Measurements from ENCODE around the gene SPATS2L. TPM values are rescaled to one million over a fixed set of nuclear protein-coding genes. Genes with fewer than 3 reads are reported as not detected.
A peak's percentile ranks its signal among the peaks of the same experiment; 100 is the strongest.

The SPATS2L gene
- total RNA-seq, 1 experiment from 2014 or later, result 174 TPM

GRCh38 chr2:200435379-200435778, 128.9 kb downstream of the SPATS2L start:
- H3K27me3 ChIP-seq (ENCODE audit: low read length), result no peaks in the 10 kb centered on the region
- no peaks in the 10 kb centered on the region for H3F3A ChIP-seq (ENCODE audit: low read length, unreplicated experiment)
- DNase-seq (peak; percentile 56), ATAC-seq (peak; percentile 72)
- no peak for TF ChIP-seq EZH2phosphoT487 (IDR thresholded peaks at IDR 0.05; ENCODE audit: borderline replicate concordance, low read length)
- TF ChIP-seq EZH2 (IDR thresholded peaks at IDR 0.05; ENCODE audit: low read length, unreplicated experiment), result no peak
- TF ChIP-seq CTCF (conservative IDR thresholded peaks at IDR 0.05; ENCODE audit: low read depth, low read length), result no peak
- BruUV-seq (replicated peaks), result no TSS peak
- H3K4me1 ChIP-seq (ENCODE audit: insufficient read depth, low read length), result peaks cover 10% of the 10 kb centered on the region
- no peak overlapping the region for H3K9ac ChIP-seq (ENCODE audit: low read length)
- POLR2A ChIA-PET (ENCODE audit: unreplicated experiment), result no interaction called here
- H4K20me1 ChIP-seq (ENCODE audit: low read length), result no peaks in the 10 kb centered on the region
- H3K27ac ChIP-seq (ENCODE audit: low read length), result no peak overlapping the region
- intact Hi-C loops (cut with micrococcal nuclease), result no loop called here
- H2AFZ ChIP-seq (ENCODE audit: low read length), result no peak overlapping the region
- peaks cover 41% of the 10 kb centered on the region for H3K36me3 ChIP-seq (ENCODE audit: low read depth, low read length)
- H3K4me2 ChIP-seq (ENCODE audit: low read length), result no peak overlapping the region
- H3K79me2 ChIP-seq (ENCODE audit: low read length), result no peaks in the 10 kb centered on the region
- H3K9me2 ChIP-seq (replicated peaks; ENCODE audit: low read length), result no peaks in the 10 kb centered on the region
- H3K9me3 ChIP-seq (ENCODE audit: low read length), result no peaks in the 10 kb centered on the region
- no peak overlapping the region for H3K4me3 ChIP-seq (ENCODE audit: low read length)
- CTCF ChIA-PET, result interaction anchor here (0.7 kb wide), 1 partner anchor 56 kb away, joined by 3 read pairs; no protein-coding TSS in a partner anchor

- Histone ChIP-seq H3K9me3 (ENCODE audit: low read length) (no peaks in the 10 kb centered on the region), H3K9me2 (replicated peaks; ENCODE audit: low read length) (no peaks in the 10 kb centered on the region), H4K20me1 (ENCODE audit: low read length) (no peaks in the 10 kb centered on the region), H3K27ac (ENCODE audit: low read length) (no peak overlapping the region), H3K27me3 (ENCODE audit: low read length) (no peaks in the 10 kb centered on the region), H3K4me1 (ENCODE audit: insufficient read depth, low read length) (peaks cover 10% of the 10 kb centered on the region), H2AFZ (ENCODE audit: low read length) (no peak overlapping the region), H3F3A (ENCODE audit: low read length, unreplicated experiment) (no peaks in the 10 kb centered on the region), H3K4me3 (ENCODE audit: low read length) (no peak overlapping the region), H3K4me2 (ENCODE audit: low read length) (no peak overlapping the region), H3K9ac (ENCODE audit: low read length) (no peak overlapping the region), H3K36me3 (ENCODE audit: low read depth, low read length) (peaks cover 62% of the 10 kb centered on the region), H3K79me2 (ENCODE audit: low read length) (no peaks in the 10 kb centered on the region)
- POLR2A ChIA-PET (ENCODE audit: unreplicated experiment), result no interaction called here
- TF ChIP-seq CTCF (conservative IDR thresholded peaks at IDR 0.05; ENCODE audit: low read depth, low read length), result no peak
- TF ChIP-seq EZH2phosphoT487 (IDR thresholded peaks at IDR 0.05; ENCODE audit: borderline replicate concordance, low read length), result no peak
- TF ChIP-seq EZH2 (IDR thresholded peaks at IDR 0.05; ENCODE audit: low read length, unreplicated experiment), result no peak
- ATAC-seq (no peak), DNase-seq (no peak)
- intact Hi-C loops (cut with micrococcal nuclease), result no loop called here
- CTCF ChIA-PET, result no interaction called here
- no TSS peak for BruUV-seq (replicated peaks)
These were observed 131.8 kb downstream of the SPATS2L start for GRCh38 chr2:200438251-200438650.

GRCh38 chr2:200438846-200439245, 132.4 kb downstream of the SPATS2L start:
- H3K4me2 ChIP-seq (ENCODE audit: low read length), result no peak overlapping the region
- no peak overlapping the region for H2AFZ ChIP-seq (ENCODE audit: low read length)
- no TSS peak for BruUV-seq (replicated peaks)
- H4K20me1 ChIP-seq (ENCODE audit: low read length), result no peaks in the 10 kb centered on the region
- TF ChIP-seq EZH2phosphoT487 (IDR thresholded peaks at IDR 0.05; ENCODE audit: borderline replicate concordance, low read length) (no peak), CTCF (conservative IDR thresholded peaks at IDR 0.05; ENCODE audit: low read depth, low read length) (no peak), EZH2 (IDR thresholded peaks at IDR 0.05; ENCODE audit: low read length, unreplicated experiment) (no peak)
- no peak for ATAC-seq
- intact Hi-C loops (cut with micrococcal nuclease), result no loop called here
- peaks cover 10% of the 10 kb centered on the region for H3K4me1 ChIP-seq (ENCODE audit: insufficient read depth, low read length)
- H3K9me2 ChIP-seq (replicated peaks; ENCODE audit: low read length), result no peaks in the 10 kb centered on the region
- no peak for DNase-seq
- H3K79me2 ChIP-seq (ENCODE audit: low read length), result no peaks in the 10 kb centered on the region
- H3K9ac ChIP-seq (ENCODE audit: low read length), result no peak overlapping the region
- no peaks in the 10 kb centered on the region for H3K27me3 ChIP-seq (ENCODE audit: low read length)
- ChIA-PET POLR2A (ENCODE audit: unreplicated experiment) (no interaction called here), CTCF (interaction anchor here (0.6 kb wide), 1 partner anchor 41 kb away, joined by 4 read pairs; no protein-coding TSS in a partner anchor)
- no peaks in the 10 kb centered on the region for H3K9me3 ChIP-seq (ENCODE audit: low read length)
- no peak overlapping the region for H3K27ac ChIP-seq (ENCODE audit: low read length)
- no peak overlapping the region for H3K4me3 ChIP-seq (ENCODE audit: low read length)
- H3F3A ChIP-seq (ENCODE audit: low read length, unreplicated experiment), result no peaks in the 10 kb centered on the region
- peaks cover 68% of the 10 kb centered on the region for H3K36me3 ChIP-seq (ENCODE audit: low read depth, low read length)
